Stromal cell of bone marrow (primary cell): ENCODE results near the gene SECTM1.
"Not testable (repeated sequence)": the region's sequence is repeated elsewhere in the genome, so short reads cannot be mapped to it uniquely, and the experiment has no call there.

Experiments
- DNase-seq: peaks from one replicate; pipeline ENCODE4 v3.0.0-alpha.2; 2012; ENCODE audit warnings: low read depth

Gene SECTM1

GRCh38 chr17:82333279-82334171 lies at the start of gene SECTM1:
TSS of gene SECTM1 (minus strand) at chr17:82333766. CDS start at chr17:82327240, 6,526 bp downstream.
- peak; percentile 59 for DNase-seq

- DNase-seq = no peak
These were observed 49.3 kb upstream of the SECTM1 start for GRCh38 chr17:82382933-82383255.

GRCh38 chr17:82382220-82382932 lies 48.8 kb upstream of the SECTM1 start:
- not testable (repeated sequence) for DNase-seq

GRCh38 chr17:82381703-82382009 lies 48.1 kb upstream of the SECTM1 start:
- not testable (repeated sequence) for DNase-seq

GRCh38 chr17:82380860-82381702 lies 47.5 kb upstream of the SECTM1 start:
- peak; percentile 28 for DNase-seq

GRCh38 chr17:82378741-82379021 lies 45.1 kb upstream of the SECTM1 start:
- DNase-seq = no peak

- DNase-seq = no peak
These were observed 44.6 kb upstream of the SECTM1 start for GRCh38 chr17:82377924-82378740.

GRCh38 chr17:82377294-82377693 lies 43.7 kb upstream of the SECTM1 start:
- not testable (repeated sequence) for DNase-seq

- no peak for DNase-seq
These were observed 42.6 kb upstream of the SECTM1 start for GRCh38 chr17:82376042-82376730.

GRCh38 chr17:82375359-82376041 lies 41.9 kb upstream of the SECTM1 start:
- DNase-seq = no peak

- DNase-seq = no peak
These were observed 41.2 kb upstream of the SECTM1 start for GRCh38 chr17:82374626-82375331.

- no peak for DNase-seq
These were observed 40.4 kb upstream of the SECTM1 start for GRCh38 chr17:82373731-82374625.

GRCh38 chr17:82373072-82373452 lies 39.5 kb upstream of the SECTM1 start:
- not testable (repeated sequence) for DNase-seq

- DNase-seq = no peak
These were observed 38.9 kb upstream of the SECTM1 start for GRCh38 chr17:82372249-82373071.

GRCh38 chr17:82371333-82372248 lies 38.0 kb upstream of the SECTM1 start, which contains the start of gene UTS2R:
TSS of gene UTS2R (plus strand) at chr17:82371765. CDS start at chr17:82374325, 2,560 bp downstream.
- no peak for DNase-seq

- DNase-seq = no peak
These were observed 37.1 kb upstream of the SECTM1 start for GRCh38 chr17:82370471-82371332.
